Forelimb muscle (tissue), 1 donor: ENCODE measurements around the gene MYOCOS. TPM values are rescaled to one million over a fixed set of nuclear protein-coding genes. Genes with fewer than 3 reads are reported as not detected.
A peak's percentile ranks its signal among the peaks of the same experiment; 100 is the strongest.
"Not testable (repeated sequence)": the region's sequence is repeated elsewhere in the genome, so short reads cannot be mapped to it uniquely, and the experiment has no call there.

Experiments
- DNase-seq: peaks from one replicate; pipeline ENCODE4 v3.0.0-alpha.2; 2013; ENCODE audit warnings: low read depth
- polyA plus RNA-seq: library from polyadenylated mRNA; unstranded; fragments of 120-200 nt; gene quantifications from one replicate; pipeline ENCODE4 v1.2.1, GENCODE V29; 2013; ENCODE audit not compliant: insufficient read length

MYOCOS gene
- polyA plus RNA-seq, 1 donor = not detected

GRCh38 chr1:171625225-171625624 lies 3.2 kb downstream of the MYOCOS start:
- DNase-seq = no peak

- no peak for DNase-seq
Observed at GRCh38 chr1:171627020-171627419, 5.0 kb downstream of the MYOCOS start.

- DNase-seq = no peak
Observed at GRCh38 chr1:171628225-171628624, 6.2 kb downstream of the MYOCOS start.

GRCh38 chr1:171635661-171636060 lies 13.6 kb downstream of the MYOCOS start:
- DNase-seq = no peak

GRCh38 chr1:171636141-171636540 lies 14.1 kb downstream of the MYOCOS start:
- no peak for DNase-seq

- DNase-seq = no peak
Observed at GRCh38 chr1:171637928-171638576, 16.0 kb downstream of the MYOCOS start.

- DNase-seq = no peak
Observed at GRCh38 chr1:171640225-171640624, 18.2 kb downstream of the MYOCOS start.

- no peak for DNase-seq
Observed at GRCh38 chr1:171641076-171641864, 19.2 kb downstream of the MYOCOS start.

- DNase-seq = no peak
Observed at GRCh38 chr1:171642197-171642596, 20.2 kb downstream of the MYOCOS start.

- no peak for DNase-seq
Observed at GRCh38 chr1:171643156-171643555, 21.1 kb downstream of the MYOCOS start.

- DNase-seq = peak; percentile 86
Observed at GRCh38 chr1:171644805-171645483, 22.9 kb downstream of the MYOCOS start.

GRCh38 chr1:171645553-171646248 lies 23.7 kb downstream of the MYOCOS start:
- peak; percentile 77 for DNase-seq

GRCh38 chr1:171646249-171646560 lies 24.2 kb downstream of the MYOCOS start:
- no peak for DNase-seq

GRCh38 chr1:171652234-171652822 lies 30.3 kb downstream of the MYOCOS start, which contains the start of gene MYOC:
TSS of gene MYOC (minus strand) at chr1:171652688. CDS start at chr1:171652611, 77 bp downstream.
- DNase-seq = no peak

- DNase-seq = no peak
Observed at GRCh38 chr1:171653796-171654195, 31.8 kb downstream of the MYOCOS start.

GRCh38 chr1:171654201-171654941 lies 32.3 kb downstream of the MYOCOS start:
- DNase-seq = no peak

GRCh38 chr1:171654942-171655745 lies 33.1 kb downstream of the MYOCOS start:
- DNase-seq = peak; percentile 87

GRCh38 chr1:171655746-171656116 lies 33.7 kb downstream of the MYOCOS start:
- DNase-seq = no peak

- not testable (repeated sequence) for DNase-seq
Observed at GRCh38 chr1:171656206-171656605, 34.2 kb downstream of the MYOCOS start.

- no peak for DNase-seq
Observed at GRCh38 chr1:171661076-171661650, 39.1 kb downstream of the MYOCOS start.
